H1 (cell line): ENCODE measurements around the gene IL6ST. TPM values are rescaled to one million over a fixed set of nuclear protein-coding genes. Genes with fewer than 3 reads are reported as not detected.

Source experiments
- BACH1 ChIP-seq: IDR thresholded peaks from 2 replicates; pipeline ENCODE4 v1.6.1; 2012; ENCODE audit warnings: low read length, improper control_type of control experiment
- CEBPB ChIP-seq: IDR thresholded peaks from 2 replicates; pipeline ENCODE4 v1.6.1; 2012; ENCODE audit warnings: low read depth, low read length
- RFX5 ChIP-seq: IDR thresholded peaks from 2 replicates; pipeline ENCODE4 v1.6.1; 2011; ENCODE audit warnings: low read depth, low read length, improper control_type of control experiment, borderline replicate concordance
- polyA plus RNA-seq, 7 experiments: library from polyadenylated mRNA; depleted of rRNA in 3 of 7; stranded (reverse) in 5 of 7; unstranded in 2 of 7; fragments of >200 nt in 5 of 7; fragments of 200-250 nt in 2 of 7; gene quantifications; 1 replicate in 5 of 7; 2 replicates in 1 of 7; 4 replicates in 1 of 7; pipeline versions ENCODE4 v1.2.1 to v1.2.3, GENCODE V29; 2011 to 2013; ENCODE audit warnings: missing spikeins in 2 of 7, mixed read lengths in 2 of 7
- total RNA-seq: library from RNA; stranded (reverse); fragmentation: NEBNext Ultra II Directional; extraction: Animal tissue kit (Norgen Biotek cat#: 25700); gene quantifications from 2 replicates; pipeline ENCODE4 v1.2.1, GENCODE V29; 2021

The IL6ST gene
- total and polyA plus RNA-seq, 2 of the 8 experiments (the other 6 are each of a cell fraction or from before 2014, with no cell fraction given), result 1.4 to 11.1 TPM

DNA sequence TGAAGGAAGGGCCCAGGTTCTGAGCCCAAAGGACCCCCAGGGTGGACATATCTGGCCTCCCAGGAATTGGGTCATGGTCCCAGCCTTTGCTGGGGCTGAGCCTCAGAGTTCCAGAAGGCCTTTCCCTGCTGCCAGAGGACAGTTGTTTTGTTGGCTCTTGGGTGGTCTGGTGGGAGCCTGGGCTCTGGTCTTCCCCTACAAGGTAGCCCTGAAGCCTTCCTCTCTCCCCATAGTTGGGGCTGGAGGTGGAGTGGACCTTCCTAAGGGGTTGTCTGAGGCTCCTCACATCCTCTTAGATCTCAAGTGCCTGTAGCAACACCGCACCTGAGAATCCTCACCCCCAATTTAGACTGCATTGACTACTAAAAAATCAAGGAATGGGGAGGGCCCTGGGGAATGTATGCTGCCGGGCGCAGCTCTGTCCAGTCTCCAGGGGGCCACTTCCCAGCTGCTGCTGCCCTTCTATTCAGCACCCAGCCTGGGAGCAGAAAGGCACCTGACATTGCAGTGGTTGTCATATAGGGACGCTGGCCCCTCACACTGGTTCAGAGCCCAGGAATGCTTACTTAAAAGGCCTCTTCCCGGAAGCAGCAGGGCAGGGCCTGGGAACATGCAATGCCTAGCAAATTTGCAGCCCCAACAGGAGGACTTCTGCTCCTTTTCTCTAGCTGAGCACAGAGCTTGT lies 77.2 kb downstream of the IL6ST start (continued):
- TF ChIP-seq RFX5 (no peak), CEBPB (no peak), BACH1 (no peak)
- TF ChIP-seq, all 59 proteins: peak for 0
